ENCODE results near the gene KIF11. TPM values are rescaled to one million over a fixed set of nuclear protein-coding genes. Genes with fewer than 3 reads are reported as not detected.
A peak's percentile ranks its signal among the peaks of the same experiment; 100 is the strongest.

Gene KIF11
- total RNA-seq (2014; rRNA removed; shearing (Covaris generic)) (50.3 and 56.7 TPM in 2 replicates), polyA plus RNA-seq (2016; fragmentation: Nextera tagmentation; extraction: Ambion mirVana) (22.1 and 26.1 TPM in 2 replicates)
- long read RNA-seq, full-length matches to known transcripts, result 1 of 15 reads
- long read RNA-seq, partial matches to known transcripts, result 13 of 15 reads
- long read RNA-seq, other reads (novel, unspliced or antisense), result 1 of 15 reads

DNA sequence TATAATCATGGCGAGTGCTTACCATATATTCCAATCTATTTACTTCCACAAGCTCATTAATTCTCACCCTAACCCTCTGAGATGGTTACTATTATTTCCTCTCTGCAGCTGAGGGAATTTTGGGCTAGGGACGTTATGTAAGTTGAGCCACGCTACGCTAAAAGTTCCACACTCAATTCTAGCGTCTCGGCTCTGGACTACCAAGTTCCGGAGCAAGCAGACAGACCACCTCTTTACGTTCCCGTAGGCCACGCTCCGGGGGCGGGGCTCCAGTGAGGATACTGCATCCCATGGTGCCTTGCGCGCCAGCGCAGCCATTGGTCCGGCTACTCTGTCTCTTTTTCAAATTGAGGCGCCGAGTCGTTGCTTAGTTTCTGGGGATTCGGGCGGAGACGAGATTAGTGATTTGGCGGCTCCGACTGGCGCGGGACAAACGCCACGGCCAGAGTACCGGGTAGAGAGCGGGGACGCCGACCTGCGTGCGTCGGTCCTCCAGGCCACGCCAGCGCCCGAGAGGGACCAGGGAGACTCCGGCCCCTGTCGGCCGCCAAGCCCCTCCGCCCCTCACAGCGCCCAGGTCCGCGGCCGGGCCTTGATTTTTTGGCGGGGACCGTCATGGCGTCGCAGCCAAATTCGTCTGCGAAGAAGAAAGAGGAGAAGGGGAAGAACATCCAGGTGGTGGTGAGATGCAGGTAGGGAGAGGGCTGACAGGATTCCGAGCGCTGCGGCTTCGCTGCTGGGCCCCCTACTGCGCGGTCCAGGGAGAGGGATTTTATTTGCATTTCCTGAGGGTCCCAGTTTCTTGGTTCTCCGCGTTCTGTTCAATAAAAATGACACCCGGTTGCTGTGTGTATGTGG lies at the start of gene KIF11:
Gene KIF11, plus strand, starts transcription at position 370 of the 858 bp plus-strand sequence. Its CDS starts 246 bp downstream, at position 616.
- no peaks in the 10 kb centered on the region for H3K27me3 ChIP-seq (ENCODE audit: insufficient read depth)
- Mint-ChIP-seq H3K27me3 (ENCODE audit: insufficient read depth, low read depth, poor library complexity) (peaks cover 2% of the 10 kb centered on the region), H3K4me3 (peak within 1 kb of the TSS; percentile 96), H3K4me1 (peaks cover 40% of the 10 kb centered on the region), H3K36me3 (ENCODE audit: low read depth) (no peaks in the 10 kb centered on the region), H3K9me3 (no peaks in the 10 kb centered on the region; the same call in 2 of the 3 replicates), H3K27ac (peak within 1 kb of the TSS; percentile 99)
- ATAC-seq (peak; percentile 86), DNase-seq (ENCODE audit: low spot score) (peak; percentile 99)
- peak within 1 kb of the TSS; percentile 92 for H2AFZ ChIP-seq
- peaks cover 18% of the 10 kb centered on the region for H3K4me1 ChIP-seq (ENCODE audit: insufficient read depth)
- H3K36me3 ChIP-seq (ENCODE audit: insufficient read depth), result no peaks in the 10 kb centered on the region
- H3F3A ChIP-seq (replicated peaks; ENCODE audit: low read depth), result peaks cover 4% of the 10 kb centered on the region; the same call in 1 of the 2 replicates
- H3K4me2 ChIP-seq, result peak within 1 kb of the TSS; percentile 81
- no peaks in the 10 kb centered on the region for H3K9me2 ChIP-seq (ENCODE audit: insufficient read depth)
- peak within 1 kb of the TSS; percentile 73 for H3K4me3 ChIP-seq
- TF ChIP-seq, protein P1, sequence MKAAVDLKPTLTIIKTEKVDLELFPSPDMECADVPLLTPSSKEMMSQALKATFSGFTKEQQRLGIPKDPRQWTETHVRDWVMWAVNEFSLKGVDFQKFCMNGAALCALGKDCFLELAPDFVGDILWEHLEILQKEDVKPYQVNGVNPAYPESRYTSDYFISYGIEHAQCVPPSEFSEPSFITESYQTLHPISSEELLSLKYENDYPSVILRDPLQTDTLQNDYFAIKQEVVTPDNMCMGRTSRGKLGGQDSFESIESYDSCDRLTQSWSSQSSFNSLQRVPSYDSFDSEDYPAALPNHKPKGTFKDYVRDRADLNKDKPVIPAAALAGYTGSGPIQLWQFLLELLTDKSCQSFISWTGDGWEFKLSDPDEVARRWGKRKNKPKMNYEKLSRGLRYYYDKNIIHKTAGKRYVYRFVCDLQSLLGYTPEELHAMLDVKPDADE (IDR thresholded peaks at IDR 0.05), result 0 out of 2 replicates have a peak, but pooled peaks have one; percentile 9
- no peak for TF ChIP-seq JUNB (IDR thresholded peaks at IDR 0.05; ENCODE audit: unreplicated experiment)
- peak; percentile 91 for TF ChIP-seq POLR2AphosphoS5 (IDR thresholded peaks at IDR 0.05; ENCODE audit: low read depth)
- TF ChIP-seq NANOG (IDR thresholded peaks at IDR 0.05; ENCODE audit: borderline replicate concordance), result no peak
- no peak for TF ChIP-seq EZH2phosphoT487 (IDR thresholded peaks at IDR 0.05; ENCODE audit: unreplicated experiment)
- TF ChIP-seq ZNF114 (CRISPR knock-in tag; IDR thresholded peaks at IDR 0.05), result no peak
- no peak for TF ChIP-seq EZH2 (IDR thresholded peaks at IDR 0.05; ENCODE audit: low read depth, unreplicated experiment)
- no peak for TF ChIP-seq ZNF331 (CRISPR knock-in tag; IDR thresholded peaks at IDR 0.05; ENCODE audit: low read depth)
- TF ChIP-seq STAT1 (IDR thresholded peaks at IDR 0.05; ENCODE audit: unreplicated experiment), result no peak
- TF ChIP-seq CREB1 (CRISPR knock-in tag; IDR thresholded peaks at IDR 0.05; ENCODE audit: low read depth), result no peak
- TF ChIP-seq, protein P2, sequence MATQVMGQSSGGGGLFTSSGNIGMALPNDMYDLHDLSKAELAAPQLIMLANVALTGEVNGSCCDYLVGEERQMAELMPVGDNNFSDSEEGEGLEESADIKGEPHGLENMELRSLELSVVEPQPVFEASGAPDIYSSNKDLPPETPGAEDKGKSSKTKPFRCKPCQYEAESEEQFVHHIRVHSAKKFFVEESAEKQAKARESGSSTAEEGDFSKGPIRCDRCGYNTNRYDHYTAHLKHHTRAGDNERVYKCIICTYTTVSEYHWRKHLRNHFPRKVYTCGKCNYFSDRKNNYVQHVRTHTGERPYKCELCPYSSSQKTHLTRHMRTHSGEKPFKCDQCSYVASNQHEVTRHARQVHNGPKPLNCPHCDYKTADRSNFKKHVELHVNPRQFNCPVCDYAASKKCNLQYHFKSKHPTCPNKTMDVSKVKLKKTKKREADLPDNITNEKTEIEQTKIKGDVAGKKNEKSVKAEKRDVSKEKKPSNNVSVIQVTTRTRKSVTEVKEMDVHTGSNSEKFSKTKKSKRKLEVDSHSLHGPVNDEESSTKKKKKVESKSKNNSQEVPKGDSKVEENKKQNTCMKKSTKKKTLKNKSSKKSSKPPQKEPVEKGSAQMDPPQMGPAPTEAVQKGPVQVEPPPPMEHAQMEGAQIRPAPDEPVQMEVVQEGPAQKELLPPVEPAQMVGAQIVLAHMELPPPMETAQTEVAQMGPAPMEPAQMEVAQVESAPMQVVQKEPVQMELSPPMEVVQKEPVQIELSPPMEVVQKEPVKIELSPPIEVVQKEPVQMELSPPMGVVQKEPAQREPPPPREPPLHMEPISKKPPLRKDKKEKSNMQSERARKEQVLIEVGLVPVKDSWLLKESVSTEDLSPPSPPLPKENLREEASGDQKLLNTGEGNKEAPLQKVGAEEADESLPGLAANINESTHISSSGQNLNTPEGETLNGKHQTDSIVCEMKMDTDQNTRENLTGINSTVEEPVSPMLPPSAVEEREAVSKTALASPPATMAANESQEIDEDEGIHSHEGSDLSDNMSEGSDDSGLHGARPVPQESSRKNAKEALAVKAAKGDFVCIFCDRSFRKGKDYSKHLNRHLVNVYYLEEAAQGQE (IDR thresholded peaks at IDR 0.05; ENCODE audit: unreplicated experiment), result no peak
- TF ChIP-seq ZNF462 (CRISPR knock-in tag; IDR thresholded peaks at IDR 0.05), result no peak
- TF ChIP-seq CTCF (conservative IDR thresholded peaks at IDR 0.05; ENCODE audit: low read depth in 2 of 2), result no peak
- H3K79me2 ChIP-seq (replicated peaks; ENCODE audit: insufficient read depth), result peaks cover 49% of the 10 kb centered on the region
- peak within 1 kb of the TSS; percentile 92 for H3K27ac ChIP-seq (ENCODE audit: low read depth)
- peaks cover 25% of the 10 kb centered on the region for H4K20me1 ChIP-seq (replicated peaks; ENCODE audit: insufficient read depth)

All from GM23338 (cell line).